Activated T-cell treated with anti-CD3 and anti-CD28 coated beads, Interleukin-2, amount 50 U/mL, for 4 hours (primary cell): ENCODE results near the gene MAPK8IP2. TPM values are rescaled to one million over a fixed set of nuclear protein-coding genes. Genes with fewer than 3 reads are reported as not detected.
"Not testable (repeated sequence)": the region's sequence is repeated elsewhere in the genome, so short reads cannot be mapped to it uniquely, and the experiment has no call there.

Experiments
- ATAC-seq, 2 donors: fragments of 200-7000 bp; cut with Tn5 transposase; one replicate each; pipeline ENCODE4 v1.10.0; 2021
- DNase-seq: peaks from one replicate; pipeline ENCODE4 v3.0.0-alpha.2; 2020
- H3K27me3 Mint-ChIP-seq: one replicate; pipeline ENCODE4 v1.8.0; 2021; ENCODE audit warnings: low read depth, mixed read lengths
- H3K36me3 Mint-ChIP-seq: one replicate; pipeline ENCODE4 v1.8.0; 2022; ENCODE audit warnings: mixed read lengths; ENCODE audit not compliant: insufficient read depth
- H3K4me1 Mint-ChIP-seq: one replicate; pipeline ENCODE4 v1.8.0; 2021; ENCODE audit warnings: low read depth, mixed read lengths
- H3K4me3 Mint-ChIP-seq: one replicate; pipeline ENCODE4 v1.8.0; 2021; ENCODE audit warnings: mild to moderate bottlenecking, moderate library complexity, mixed read lengths
- H3K9me3 Mint-ChIP-seq: one replicate; pipeline ENCODE4 v1.8.0; 2021; ENCODE audit warnings: mixed read lengths
- total RNA-seq, 3 donors: library from RNA; stranded (reverse); gene quantifications; one replicate each; pipeline ENCODE4 v1.2.1, GENCODE V29; 2021

The MAPK8IP2 gene
- total RNA-seq, 3 donors from 2014 or later, result 0.05 to 0.38 (median 0.16) TPM

GRCh38 chr22:50609599-50609998 lies 9.0 kb downstream of the MAPK8IP2 start:
- no peak for ATAC-seq
- Mint-ChIP-seq H3K4me3 (no peak overlapping the region), H3K36me3 (no peaks in the 10 kb centered on the region), H3K9me3 (no peaks in the 10 kb centered on the region), H3K27me3 (peaks cover 42% of the 10 kb centered on the region), H3K4me1 (peaks cover 5% of the 10 kb centered on the region)
- no peak for DNase-seq

- H3K27me3 Mint-ChIP-seq, result peaks cover 41% of the 10 kb centered on the region
- H3K9me3 Mint-ChIP-seq, result no peaks in the 10 kb centered on the region
- no peaks in the 10 kb centered on the region for H3K36me3 Mint-ChIP-seq
- DNase-seq, result no peak
- peaks cover 5% of the 10 kb centered on the region for H3K4me1 Mint-ChIP-seq
- no peak overlapping the region for H3K4me3 Mint-ChIP-seq
- ATAC-seq, result no peak
Measured at GRCh38 chr22:50610041-50610451, 9.5 kb downstream of the MAPK8IP2 start.

GRCh38 chr22:50610581-50610980 lies 10.0 kb downstream of the MAPK8IP2 start:
- Mint-ChIP-seq H3K4me3 (no peak overlapping the region), H3K36me3 (no peaks in the 10 kb centered on the region), H3K9me3 (no peaks in the 10 kb centered on the region), H3K27me3 (peaks cover 39% of the 10 kb centered on the region), H3K4me1 (peaks cover 5% of the 10 kb centered on the region)
- no peak for DNase-seq
- no peak for ATAC-seq

- Mint-ChIP-seq H3K27me3 (peaks cover 30% of the 10 kb centered on the region), H3K36me3 (no peaks in the 10 kb centered on the region), H3K4me1 (peaks cover 5% of the 10 kb centered on the region), H3K9me3 (no peaks in the 10 kb centered on the region), H3K4me3 (no peak overlapping the region)
- no peak for DNase-seq
- no peak for ATAC-seq
Measured at GRCh38 chr22:50611341-50612060, 10.9 kb downstream of the MAPK8IP2 start.

GRCh38 chr22:50612168-50612527 lies 11.6 kb downstream of the MAPK8IP2 start:
- no peak for ATAC-seq
- H3K9me3 Mint-ChIP-seq, result no peaks in the 10 kb centered on the region
- peaks cover 25% of the 10 kb centered on the region for H3K27me3 Mint-ChIP-seq
- DNase-seq, result no peak
- H3K4me1 Mint-ChIP-seq, result peaks cover 5% of the 10 kb centered on the region
- no peak overlapping the region for H3K4me3 Mint-ChIP-seq
- H3K36me3 Mint-ChIP-seq, result no peaks in the 10 kb centered on the region

GRCh38 chr22:50612528-50613221 lies 12.1 kb downstream of the MAPK8IP2 start:
- ATAC-seq, result peak; percentile 50 to 59
- no peak overlapping the region for H3K4me3 Mint-ChIP-seq
- H3K36me3 Mint-ChIP-seq, result no peaks in the 10 kb centered on the region
- peaks cover 20% of the 10 kb centered on the region for H3K27me3 Mint-ChIP-seq
- H3K9me3 Mint-ChIP-seq, result no peaks in the 10 kb centered on the region
- H3K4me1 Mint-ChIP-seq, result peaks cover 5% of the 10 kb centered on the region
- no peak for DNase-seq

GRCh38 chr22:50613291-50613981 lies 12.8 kb downstream of the MAPK8IP2 start:
- no peaks in the 10 kb centered on the region for H3K9me3 Mint-ChIP-seq
- peaks cover 5% of the 10 kb centered on the region for H3K4me1 Mint-ChIP-seq
- no peak overlapping the region for H3K4me3 Mint-ChIP-seq
- ATAC-seq (no peak), DNase-seq (no peak)
- H3K27me3 Mint-ChIP-seq, result peaks cover 18% of the 10 kb centered on the region
- H3K36me3 Mint-ChIP-seq, result no peaks in the 10 kb centered on the region

- ATAC-seq, H3K36me3 Mint-ChIP-seq: not testable (repeated sequence)
Measured at GRCh38 chr22:50614296-50614695, 13.7 kb downstream of the MAPK8IP2 start.

GRCh38 chr22:50620593-50621355 lies 20.2 kb downstream of the MAPK8IP2 start:
- no peak for DNase-seq
- Mint-ChIP-seq H3K9me3 (no peaks in the 10 kb centered on the region), H3K27me3 (no peaks in the 10 kb centered on the region), H3K4me1 (peaks cover 36% of the 10 kb centered on the region), H3K4me3 (peak overlapping the region; percentile 82), H3K36me3 (peaks cover 2% of the 10 kb centered on the region)
- peak; percentile 64 to 67 for ATAC-seq

More at GRCh38 chr22:50614296-50614695, 13.7 kb downstream of the MAPK8IP2 start:
- DNase-seq, H3K4me3 Mint-ChIP-seq, H3K4me1 Mint-ChIP-seq, H3K9me3 Mint-ChIP-seq: not testable (repeated sequence)
- peaks cover 18% of the 10 kb centered on the region for H3K27me3 Mint-ChIP-seq

GRCh38 chr22:50621356-50621880 lies 20.8 kb downstream of the MAPK8IP2 start:
- peak overlapping the region; percentile 82 for H3K4me3 Mint-ChIP-seq
- H3K4me1 Mint-ChIP-seq, result peaks cover 37% of the 10 kb centered on the region
- H3K9me3 Mint-ChIP-seq, result no peaks in the 10 kb centered on the region
- ATAC-seq (peak; percentile 71 to 74), DNase-seq (no peak)
- no peaks in the 10 kb centered on the region for H3K27me3 Mint-ChIP-seq
- peaks cover 2% of the 10 kb centered on the region for H3K36me3 Mint-ChIP-seq

GRCh38 chr22:50621948-50622722 lies 21.5 kb downstream of the MAPK8IP2 start:
- peak overlapping the region; percentile 82 for H3K4me3 Mint-ChIP-seq
- peaks cover 40% of the 10 kb centered on the region for H3K4me1 Mint-ChIP-seq
- no peak for DNase-seq
- no peak for ATAC-seq
- H3K27me3 Mint-ChIP-seq, result no peaks in the 10 kb centered on the region
- no peaks in the 10 kb centered on the region for H3K9me3 Mint-ChIP-seq
- peaks cover 2% of the 10 kb centered on the region for H3K36me3 Mint-ChIP-seq

GRCh38 chr22:50622723-50623327 lies 22.2 kb downstream of the MAPK8IP2 start:
- no peaks in the 10 kb centered on the region for H3K27me3 Mint-ChIP-seq
- DNase-seq, result no peak
- H3K9me3 Mint-ChIP-seq, result no peaks in the 10 kb centered on the region
- H3K36me3 Mint-ChIP-seq, result peaks cover 2% of the 10 kb centered on the region
- H3K4me1 Mint-ChIP-seq, result peaks cover 40% of the 10 kb centered on the region
- no peak overlapping the region for H3K4me3 Mint-ChIP-seq
- ATAC-seq, result no peak
